ENCODE data around the gene SLC38A10. TPM values are rescaled to one million over a fixed set of nuclear protein-coding genes. Genes with fewer than 3 reads are reported as not detected.

Gene SLC38A10
- total and polyA plus RNA-seq, 2 of the 4 experiments (the other 2 are of a cell fraction): 12.7 to 46.7 TPM

- ChIA-PET CTCF (interaction anchor here (1.1 kb wide), 1 partner anchor 245 kb away, joined by 3 read pairs; no protein-coding TSS in a partner anchor), POLR2A (ENCODE audit: unreplicated experiment) (interaction anchor here (0.5 kb wide), 1 partner anchor 282 kb away, joined by 4 read pairs; no protein-coding TSS in a partner anchor)
- ATAC-seq (ENCODE audit: low read depth): peak; percentile 95
- Histone ChIP-seq H2AK9ac (replicated peaks; ENCODE audit: low read depth, low read length, poor library complexity) (peak within 1 kb of the TSS; percentile 99), H3K23ac (ENCODE audit: low read depth, low read length) (peak within 1 kb of the TSS; percentile 92), H3K27ac (ENCODE audit: insufficient read depth, low read length) (peak within 1 kb of the TSS; percentile 90), H3K18ac (ENCODE audit: low read depth, low read length) (peak within 1 kb of the TSS; percentile 34), H3K4me1 (ENCODE audit: control insufficient read depth, insufficient read depth, low read length) (peaks cover 12% of the 10 kb centered on the region), H3K36me3 (ENCODE audit: control insufficient read depth, insufficient read depth, low read length) (peaks cover 1% of the 10 kb centered on the region; the same call in 1 of the 2 replicates), H3K4me2 (ENCODE audit: low read depth, low read length) (peak within 1 kb of the TSS; percentile 98), H3K14ac (replicated peaks; ENCODE audit: low read depth, low read length) (peak within 1 kb of the TSS; percentile 90), H4K91ac (ENCODE audit: insufficient read depth, low read depth, low read length) (peak within 1 kb of the TSS; percentile 72), H2BK120ac (ENCODE audit: low read depth, low read length) (peak within 1 kb of the TSS; percentile 75), H3K27me3 (ENCODE audit: control insufficient read depth, insufficient read depth, low read length) (no peaks in the 10 kb centered on the region), H3K56ac (ENCODE audit: extremely low read depth, insufficient read depth, low read length) (peak within 1 kb of the TSS; percentile 79), H4K5ac (ENCODE audit: low read depth, low read length) (peak within 1 kb of the TSS; percentile 74), H3K79me1 (ENCODE audit: low read depth in 1 of 2, low read length in 2 of 2) (peaks cover 34 to 84% of the 10 kb centered on the region in 2 experiments), H2AK5ac (ENCODE audit: low read depth, low read length) (peak within 1 kb of the TSS; percentile 91), H3K4me3 (ENCODE audit: insufficient read depth, low read depth, low read length) (peak within 1 kb of the TSS; percentile 91), H4K8ac (ENCODE audit: low read depth in 2 of 2, low read length in 2 of 2) (peak within 1 kb of the TSS; percentile 50 to 94; a peak in 3 of 4 replicates), H2BK5ac (ENCODE audit: low read depth, low read length, poor library complexity, severe bottlenecking) (peak within 1 kb of the TSS; percentile 67), H4K20me1 (ENCODE audit: insufficient read depth, low read length) (peaks cover 46% of the 10 kb centered on the region), H2BK15ac (ENCODE audit: low read depth, low read length) (no peak within 1 kb of the TSS; the same call in 2 of the 3 replicates), H2BK20ac (ENCODE audit: low read depth, low read length) (no peak within 1 kb of the TSS), H3K4ac (ENCODE audit: low read depth, low read length) (peak within 1 kb of the TSS; percentile 96), H3K9me1 (ENCODE audit: insufficient read depth, low read length) (peaks cover 8% of the 10 kb centered on the region; the same call in 1 of the 2 replicates), H2AFZ (replicated peaks; ENCODE audit: low read length, poor library complexity) (peak within 1 kb of the TSS; percentile 98), H3K9ac (ENCODE audit: low read depth, low read length) (peak within 1 kb of the TSS; percentile 93), H3K9me3 (ENCODE audit: control insufficient read depth, insufficient read depth, low read length) (no peaks in the 10 kb centered on the region)
- TF ChIP-seq CTCF (conservative IDR thresholded peaks at IDR 0.05; ENCODE audit: low read depth, low read length): no peak
- peak; percentile 49; the same call in 1 of the 2 replicates for TF ChIP-seq MAZ (IDR thresholded peaks at IDR 0.05; ENCODE audit: borderline replicate concordance, low read depth, low read length)
- TF ChIP-seq CHD1 (IDR thresholded peaks at IDR 0.05; ENCODE audit: low read depth, low read length): no peak
- TF ChIP-seq POLR2A (IDR thresholded peaks at IDR 0.05; ENCODE audit: low read depth, low read length): peak; percentile 22; the same call in 1 of the 2 replicates
- peak; percentile 38; the same call in 1 of the 2 replicates for TF ChIP-seq MXI1 (IDR thresholded peaks at IDR 0.05; ENCODE audit: borderline replicate concordance, low read depth, low read length)
- no peak for TF ChIP-seq USF2 (IDR thresholded peaks at IDR 0.05; ENCODE audit: low read depth, low read length)
- no peak for TF ChIP-seq RAD21 (IDR thresholded peaks at IDR 0.05; ENCODE audit: low read length)
- TF ChIP-seq SMC3 (IDR thresholded peaks at IDR 0.05; ENCODE audit: low read depth, low read length): no peak
- no peak for TF ChIP-seq NFE2L2 (IDR thresholded peaks at IDR 0.05; ENCODE audit: low read depth, low read length)
- TF ChIP-seq FOS (IDR thresholded peaks at IDR 0.05; ENCODE audit: low read depth, low read length): peak; percentile 93
- in situ Hi-C loops (cut with MboI; ENCODE audit: low sequenced_read_pairs): no loop called here
- WGBS, 2 experiments (ENCODE audit: extremely low coverage in 2 of 2, insufficient read length in 1 of 2): 0% methylated on average over 63 of the region's 100 CpGs; no CpG with 5 or more reads in 1 of the 2 experiments
- intact Hi-C loops (cut with micrococcal nuclease): no loop called here
- no TSS peak for BruUV-seq (replicated peaks)
- dilution Hi-C loops (cut with HindIII; ENCODE audit: low sequenced_read_pairs, unreplicated experiment): no loop called here
- peak; percentile 99 for DNase-seq
Measured at GRCh38 chr17:81238815-81239713, 56.0 kb downstream of the SLC38A10 start, which contains the start of the genes NDUFAF8 and TEPSIN. Gene NDUFAF8, plus strand, starts transcription at chr17:81239318. Its CDS starts 46 bp downstream, at chr17:81239364. Gene TEPSIN, minus strand, starts transcription at chr17:81239055. Its CDS starts 22 bp downstream, at chr17:81239033.

Data from IMR-90 (cell line).